ENCODE data around the gene HSH2D. TPM values are rescaled to one million over a fixed set of nuclear protein-coding genes. Genes with fewer than 3 reads are reported as not detected.

HSH2D gene
- total and polyA plus RNA-seq, 2 of the 13 experiments (the other 11 are each of a cell fraction or from before 2014, with no cell fraction given), result 0.69 to 3.2 TPM

DNA sequence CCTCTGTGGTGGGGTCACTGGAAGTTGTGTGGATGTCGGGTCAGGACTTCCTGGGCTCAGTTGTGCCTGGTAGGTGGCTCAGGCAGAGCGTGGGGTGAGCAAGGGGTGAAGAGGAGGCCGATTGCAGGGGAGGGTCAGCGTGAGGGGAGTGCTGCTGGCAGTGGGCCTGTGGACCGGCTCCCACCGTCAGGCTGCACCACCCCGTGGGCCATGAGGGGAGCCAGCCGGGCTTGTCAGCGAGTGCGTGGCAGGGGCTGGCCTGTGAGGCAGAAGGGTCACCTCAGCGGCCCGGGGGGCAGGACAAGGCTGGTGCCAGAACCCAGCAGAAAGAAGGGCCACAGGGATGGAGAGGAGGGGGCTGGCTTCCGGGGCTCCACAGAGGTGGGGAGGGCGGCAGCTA, 18.5 kb upstream of the HSH2D start:
- Histone ChIP-seq H3K79me2 (ENCODE audit: insufficient read depth, low read length) (no peaks in the 10 kb centered on the region), H3K27ac (ENCODE audit: extremely low read length, insufficient read depth, low read length) (no peak overlapping the region), H4K20me1 (ENCODE audit: insufficient read depth, low read length) (0 out of 2 replicates have a peak, but pooled peaks cover 2% of the 10 kb centered on the region), H3K9me3 (ENCODE audit: low read length) (no peaks in the 10 kb centered on the region), H3K4me1 (ENCODE audit: insufficient read depth, low read length) (no peaks in the 10 kb centered on the region), H3K9ac (ENCODE audit: insufficient read depth, low read depth, low read length) (no peak overlapping the region), H3K4me3 (replicated peaks in 1 of 3; ENCODE audit: insufficient read depth in 1 of 3, low read depth in 2 of 3, low read length in 3 of 3) (no peak overlapping the region), H3K36me3 (replicated peaks in 1 of 2; ENCODE audit: control insufficient read depth in 1 of 2, insufficient read depth in 2 of 2, low read length in 2 of 2) (peaks cover 45 to 82% of the 10 kb centered on the region in 2 experiments; a peak in 4 of 5 replicates), H3K27me3 (ENCODE audit: control insufficient read depth in 1 of 2, insufficient read depth in 2 of 2, low read length in 2 of 2) (no peaks in the 10 kb centered on the region), H2AFZ (ENCODE audit: low read length) (no peak overlapping the region), H3K4me2 (ENCODE audit: low read depth, low read length) (no peak overlapping the region)
- no peak for FAIRE-seq
- in situ Hi-C loops (cut with HindIII; ENCODE audit: extremely low pct_ligation_motif_present, low pct_unique_long_range_greater_than_20kb) (no loop called here), intact Hi-C loops (cut with micrococcal nuclease; ENCODE audit: unreplicated experiment) (no loop called here)
- TF ChIP-seq NR2F2 (IDR thresholded peaks at IDR 0.05; ENCODE audit: borderline replicate concordance, low read depth), result no peak
- TF ChIP-seq AGO2 (optimal IDR thresholded peaks at IDR 0.05; ENCODE audit: low read depth, low read length), result peak; percentile 27
- TF ChIP-seq NFYB (CRISPR knock-in tag; IDR thresholded peaks at IDR 0.05), result no peak
- 0 out of 2 replicates have a peak, but pooled peaks have one; percentile 22 for TF ChIP-seq RBFOX2 (IDR thresholded peaks at IDR 0.05; ENCODE audit: low read depth, low read length)
- no TSS peak for BruUV-seq (replicated peaks)
- WGBS (ENCODE audit: low lambda C conversion rate), result 94% methylated on average over 9 of the region's 14 CpGs
- POLR2A ChIA-PET, result interaction anchor here (0.6 kb wide), 1 partner anchor 10 kb away, joined by 3 read pairs; no protein-coding TSS in a partner anchor
- ATAC-seq, result no peak
- no peak for DNase-seq (ENCODE audit: low spot score)
- CTCF ChIA-PET (ENCODE audit: low intra/inter-chr PET ratio, low total read pairs), result no interaction called here

- Histone ChIP-seq H3K27ac (ENCODE audit: extremely low read length, insufficient read depth, low read length) (no peak overlapping the region), H3K9me3 (ENCODE audit: low read length) (no peaks in the 10 kb centered on the region), H3K79me2 (ENCODE audit: insufficient read depth, low read length) (no peaks in the 10 kb centered on the region), H2AFZ (ENCODE audit: low read length) (no peak overlapping the region), H3K27me3 (ENCODE audit: control insufficient read depth in 1 of 2, insufficient read depth in 2 of 2, low read length in 2 of 2) (no peaks in the 10 kb centered on the region), H3K4me3 (replicated peaks in 1 of 3; ENCODE audit: insufficient read depth in 1 of 3, low read depth in 2 of 3, low read length in 3 of 3) (no peak overlapping the region), H3K4me2 (ENCODE audit: low read depth, low read length) (no peak overlapping the region), H3K36me3 (replicated peaks in 1 of 2; ENCODE audit: control insufficient read depth in 1 of 2, insufficient read depth in 2 of 2, low read length in 2 of 2) (peaks cover 45 to 86% of the 10 kb centered on the region in 2 experiments; a peak in 4 of 5 replicates), H3K4me1 (ENCODE audit: insufficient read depth, low read length) (no peaks in the 10 kb centered on the region), H4K20me1 (ENCODE audit: insufficient read depth, low read length) (0 out of 2 replicates have a peak, but pooled peaks cover 2% of the 10 kb centered on the region), H3K9ac (ENCODE audit: insufficient read depth, low read depth, low read length) (no peak overlapping the region)
- CTCF ChIA-PET (ENCODE audit: low intra/inter-chr PET ratio, low total read pairs), result no interaction called here
- BruUV-seq (replicated peaks), result no TSS peak
- POLR2A ChIA-PET, result no interaction called here
- FAIRE-seq, result no peak
- ATAC-seq, result no peak
- intact Hi-C loops (cut with micrococcal nuclease; ENCODE audit: unreplicated experiment), result no loop called here
- DNase-seq (ENCODE audit: low spot score), result no peak
- WGBS (ENCODE audit: low lambda C conversion rate), result 85% methylated on average over 7 of the region's 10 CpGs
- in situ Hi-C loops (cut with HindIII; ENCODE audit: extremely low pct_ligation_motif_present, low pct_unique_long_range_greater_than_20kb), result no loop called here
- no peak for TF ChIP-seq YEATS4 (CRISPR knock-in tag; IDR thresholded peaks at IDR 0.05; ENCODE audit: borderline replicate concordance)
- no peak for TF ChIP-seq MATR3 (CRISPR knock-in tag; IDR thresholded peaks at IDR 0.05)
- TF ChIP-seq, protein P1, sequence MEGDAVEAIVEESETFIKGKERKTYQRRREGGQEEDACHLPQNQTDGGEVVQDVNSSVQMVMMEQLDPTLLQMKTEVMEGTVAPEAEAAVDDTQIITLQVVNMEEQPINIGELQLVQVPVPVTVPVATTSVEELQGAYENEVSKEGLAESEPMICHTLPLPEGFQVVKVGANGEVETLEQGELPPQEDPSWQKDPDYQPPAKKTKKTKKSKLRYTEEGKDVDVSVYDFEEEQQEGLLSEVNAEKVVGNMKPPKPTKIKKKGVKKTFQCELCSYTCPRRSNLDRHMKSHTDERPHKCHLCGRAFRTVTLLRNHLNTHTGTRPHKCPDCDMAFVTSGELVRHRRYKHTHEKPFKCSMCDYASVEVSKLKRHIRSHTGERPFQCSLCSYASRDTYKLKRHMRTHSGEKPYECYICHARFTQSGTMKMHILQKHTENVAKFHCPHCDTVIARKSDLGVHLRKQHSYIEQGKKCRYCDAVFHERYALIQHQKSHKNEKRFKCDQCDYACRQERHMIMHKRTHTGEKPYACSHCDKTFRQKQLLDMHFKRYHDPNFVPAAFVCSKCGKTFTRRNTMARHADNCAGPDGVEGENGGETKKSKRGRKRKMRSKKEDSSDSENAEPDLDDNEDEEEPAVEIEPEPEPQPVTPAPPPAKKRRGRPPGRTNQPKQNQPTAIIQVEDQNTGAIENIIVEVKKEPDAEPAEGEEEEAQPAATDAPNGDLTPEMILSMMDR (CRISPR knock-in tag; IDR thresholded peaks at IDR 0.05), result no peak
- TF ChIP-seq ELF1 (CRISPR knock-in tag; IDR thresholded peaks at IDR 0.05), result no peak
- TF ChIP-seq ZNF615 (CRISPR knock-in tag; IDR thresholded peaks at IDR 0.05; ENCODE audit: borderline replicate concordance), result no peak
- TF ChIP-seq MNT (IDR thresholded peaks at IDR 0.05), result no peak
- TF ChIP-seq ZNF674 (CRISPR knock-in tag; IDR thresholded peaks at IDR 0.05; ENCODE audit: low read depth), result no peak
- no peak for TF ChIP-seq ZNF766 (CRISPR knock-in tag; IDR thresholded peaks at IDR 0.05; ENCODE audit: borderline replicate concordance)
- TF ChIP-seq NR1H2 (CRISPR knock-in tag; IDR thresholded peaks at IDR 0.05; ENCODE audit: borderline replicate concordance, low read depth), result no peak
Measured at GRCh38 chr19:16125737-16126495, 17.6 kb upstream of the HSH2D start.
